HG03520 (cell line): ENCODE results near the gene FAN1.

Experiments used
- ATAC-seq: cut with Tn5 transposase; IDR thresholded peaks from one replicate; pipeline ENCODE4 v1.9.1; 2021; ENCODE audit warnings: mild to moderate bottlenecking, moderate library complexity; ENCODE audit not compliant: unreplicated experiment

Gene FAN1

GRCh38 chr15:30919877-30920550 lies 16.3 kb downstream of the FAN1 start:
- ATAC-seq, result no peak

GRCh38 chr15:30921106-30921505 lies 17.4 kb downstream of the FAN1 start:
- ATAC-seq, result no peak

GRCh38 chr15:30921781-30922479 lies 18.2 kb downstream of the FAN1 start:
- ATAC-seq, result no peak

GRCh38 chr15:30922480-30923311 lies 19.0 kb downstream of the FAN1 start:
- no peak for ATAC-seq

GRCh38 chr15:30923429-30923828 lies 19.7 kb downstream of the FAN1 start:
- no peak for ATAC-seq

GRCh38 chr15:30924353-30924752 lies 20.6 kb downstream of the FAN1 start:
- ATAC-seq, result no peak

GRCh38 chr15:30925686-30926085 lies 22.0 kb downstream of the FAN1 start:
- ATAC-seq, result no peak

GRCh38 chr15:30926161-30926560 lies 22.4 kb downstream of the FAN1 start:
- no peak for ATAC-seq

- no peak for ATAC-seq
Observed at GRCh38 chr15:30927148-30927761, 23.5 kb downstream of the FAN1 start.

- ATAC-seq, result no peak
Observed at GRCh38 chr15:30928076-30928475, 24.4 kb downstream of the FAN1 start.

- ATAC-seq, result no peak
Observed at GRCh38 chr15:30929064-30929669, 25.5 kb downstream of the FAN1 start.

- no peak for ATAC-seq
Observed at GRCh38 chr15:30929982-30930381, 26.3 kb downstream of the FAN1 start.

GRCh38 chr15:30930422-30930821 lies 26.7 kb downstream of the FAN1 start:
- ATAC-seq, result no peak

- ATAC-seq, result no peak
Observed at GRCh38 chr15:30933293-30933692, 29.6 kb downstream of the FAN1 start.

- ATAC-seq, result no peak
Observed at GRCh38 chr15:30939161-30939560, 35.4 kb downstream of the FAN1 start.

GRCh38 chr15:30940359-30940758 lies 36.6 kb downstream of the FAN1 start:
- ATAC-seq, result no peak

GRCh38 chr15:30941520-30941919 lies 37.8 kb downstream of the FAN1 start:
- no peak for ATAC-seq

GRCh38 chr15:30943654-30944335 lies 40.1 kb downstream of the FAN1 start:
- ATAC-seq, result no peak

- no peak for ATAC-seq
Observed at GRCh38 chr15:30953183-30953582, 49.5 kb downstream of the FAN1 start.

GRCh38 chr15:30953731-30954378 lies 50.1 kb downstream of the FAN1 start:
- ATAC-seq, result no peak
